GM21367 (cell line): Measurements from ENCODE around the gene ATP6V1F.
"Not testable (repeated sequence)": the region's sequence is repeated elsewhere in the genome, so short reads cannot be mapped to it uniquely, and the experiment has no call there.

Experiments used
- ATAC-seq: cut with Tn5 transposase; IDR thresholded peaks from one replicate; pipeline ENCODE4 v1.9.1; 2021; ENCODE audit not compliant: unreplicated experiment

The ATP6V1F gene

DNA sequence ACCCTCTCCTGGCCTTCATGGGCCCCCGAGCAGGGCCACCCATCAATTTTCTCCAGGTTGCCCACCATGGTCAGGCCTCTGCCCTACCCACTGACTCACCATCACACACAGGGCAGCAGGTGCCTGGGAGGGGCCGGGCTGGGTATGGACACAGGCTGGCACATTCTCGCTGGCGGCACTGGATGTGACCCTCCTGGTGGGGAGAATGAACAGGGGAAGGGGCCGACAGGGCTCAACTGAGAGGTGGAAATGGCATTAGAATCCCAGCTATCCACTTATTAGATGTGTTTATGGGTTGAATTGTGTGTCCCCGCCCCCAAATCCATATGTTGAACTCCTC lies 31.4 kb downstream of the ATP6V1F start:
- no peak for ATAC-seq

DNA sequence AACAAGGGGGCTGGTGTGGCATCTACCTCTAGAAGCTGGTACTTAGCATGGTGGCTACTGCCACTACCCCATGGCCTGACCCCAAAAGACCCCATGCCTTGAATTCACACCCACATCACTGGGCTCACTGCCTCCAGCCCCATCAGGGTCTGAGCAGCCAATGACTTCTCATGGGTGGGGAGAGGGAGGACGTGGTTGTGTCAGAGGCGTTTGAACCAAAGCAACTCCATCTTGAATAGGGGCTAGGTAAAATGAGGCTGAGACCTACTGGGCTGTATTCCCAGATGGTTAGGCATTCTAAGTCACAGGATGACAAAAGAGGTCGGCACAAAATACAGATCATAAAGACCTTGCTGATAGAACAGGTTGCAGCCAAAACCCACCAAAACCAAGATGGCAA lies 32.7 kb downstream of the ATP6V1F start:
- ATAC-seq, result no peak

DNA sequence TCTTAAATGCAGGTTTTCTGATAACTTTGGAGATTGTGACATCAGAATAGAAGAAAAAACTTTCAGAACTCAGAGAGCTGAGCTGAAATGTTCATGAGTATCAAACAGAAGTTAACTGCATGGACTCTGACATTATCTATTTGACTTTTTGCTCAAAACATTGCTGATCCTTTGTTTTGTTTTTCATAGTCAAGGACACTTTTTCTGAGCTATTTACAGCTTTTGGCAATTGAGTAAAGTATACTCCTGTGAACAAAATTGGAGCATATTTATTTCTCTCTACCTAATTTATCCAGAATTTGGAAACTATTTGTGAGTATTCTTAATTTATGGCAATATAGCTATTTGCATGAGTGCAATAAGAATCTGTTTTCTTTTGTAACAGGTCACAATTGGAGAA lies 36.7 kb downstream of the ATP6V1F start:
- no peak for ATAC-seq

DNA sequence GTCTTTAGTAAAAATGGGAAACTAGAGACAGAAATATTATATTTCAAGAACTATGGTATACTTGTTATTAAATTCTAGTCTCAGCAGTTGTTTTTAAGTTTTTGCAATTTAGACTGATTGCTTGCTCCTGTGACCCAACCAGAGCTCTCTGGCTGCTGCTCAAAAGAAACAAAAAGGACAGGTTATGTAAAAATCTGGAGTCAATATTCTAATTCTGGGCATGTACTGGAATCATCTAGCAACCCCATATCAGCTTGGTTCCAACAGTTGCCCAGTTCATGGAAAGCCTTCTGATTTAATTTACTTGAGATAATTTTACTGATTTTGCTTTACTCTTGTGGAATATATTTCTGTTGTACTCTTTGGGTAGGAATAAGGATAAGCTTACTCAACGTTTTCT lies 37.6 kb downstream of the ATP6V1F start:
- ATAC-seq, result no peak

DNA sequence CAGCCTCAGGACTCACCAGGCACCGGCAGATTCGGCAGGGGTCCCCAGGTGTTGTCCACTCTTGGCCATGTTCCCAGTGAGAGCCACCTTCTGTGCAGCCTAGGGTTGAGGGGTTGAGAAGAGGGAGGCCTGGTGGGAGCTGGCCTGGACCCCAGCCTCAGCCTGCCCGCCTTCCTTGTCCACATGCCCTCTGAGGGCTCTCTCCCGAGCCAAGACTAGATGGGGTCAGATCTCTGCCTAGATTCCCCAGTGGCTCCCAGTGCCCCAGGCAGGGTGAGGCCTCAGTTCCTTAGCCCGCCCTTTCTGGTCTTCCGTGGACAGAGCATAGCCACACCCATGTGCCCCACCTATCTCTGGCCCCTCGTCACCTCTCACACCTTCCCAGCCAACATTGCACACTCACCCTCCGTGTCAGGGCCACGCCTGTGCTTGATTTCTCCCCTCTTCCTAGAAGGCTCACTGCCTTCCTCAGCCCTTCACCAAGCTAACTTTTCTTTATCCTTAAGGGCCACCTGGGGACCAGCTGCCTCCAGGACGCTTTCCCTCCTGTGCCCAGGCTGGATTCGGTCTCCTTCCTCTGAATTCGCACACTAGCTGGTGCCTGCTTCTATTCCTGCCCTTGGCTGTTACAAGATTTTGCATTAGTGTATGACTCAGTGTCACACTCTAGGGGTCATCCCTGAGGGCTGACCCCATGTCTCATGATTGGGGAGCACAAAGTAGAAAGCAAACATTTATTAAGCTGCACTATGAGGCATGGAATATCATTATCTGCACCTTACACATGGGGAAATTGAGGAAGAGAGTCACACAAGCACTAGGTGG lies 40.3 kb downstream of the ATP6V1F start:
- no peak for ATAC-seq

DNA sequence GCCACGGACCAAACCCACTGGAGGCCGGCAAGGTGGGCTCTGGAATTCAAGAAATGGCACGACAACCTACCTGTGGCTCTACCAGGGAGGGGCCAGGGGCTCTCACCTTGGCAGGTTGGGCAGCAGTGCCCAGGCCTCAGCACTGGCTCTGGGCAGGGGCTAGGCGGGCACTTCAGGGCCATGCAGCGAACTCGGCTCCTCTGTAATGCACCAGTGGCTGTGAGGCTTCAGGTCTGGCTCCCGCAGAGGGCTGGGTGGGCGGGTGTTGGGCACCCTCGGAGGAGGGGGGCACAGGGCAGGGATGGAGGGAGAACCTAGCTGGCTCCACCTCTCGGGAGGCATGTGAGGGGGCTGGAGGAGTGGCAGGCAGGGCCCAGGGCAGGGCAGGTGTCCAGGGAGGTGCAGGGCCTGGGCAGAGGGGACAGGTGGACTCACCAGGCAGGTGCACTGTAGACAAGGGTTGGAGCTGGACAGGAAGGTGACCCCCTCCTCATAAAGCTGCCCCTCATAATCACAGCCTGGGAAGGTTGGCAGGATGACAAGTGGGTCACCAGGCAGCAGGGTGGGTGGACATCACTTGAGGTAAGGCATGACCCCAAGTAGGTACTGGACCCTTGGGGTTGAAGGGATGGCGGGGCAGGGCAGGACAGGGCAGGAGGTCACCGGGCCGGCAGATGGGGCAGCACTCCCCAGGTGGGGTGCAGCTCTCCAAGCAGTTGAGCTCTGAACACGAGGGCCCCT lies 41.1 kb downstream of the ATP6V1F start:
- ATAC-seq, result no peak

DNA sequence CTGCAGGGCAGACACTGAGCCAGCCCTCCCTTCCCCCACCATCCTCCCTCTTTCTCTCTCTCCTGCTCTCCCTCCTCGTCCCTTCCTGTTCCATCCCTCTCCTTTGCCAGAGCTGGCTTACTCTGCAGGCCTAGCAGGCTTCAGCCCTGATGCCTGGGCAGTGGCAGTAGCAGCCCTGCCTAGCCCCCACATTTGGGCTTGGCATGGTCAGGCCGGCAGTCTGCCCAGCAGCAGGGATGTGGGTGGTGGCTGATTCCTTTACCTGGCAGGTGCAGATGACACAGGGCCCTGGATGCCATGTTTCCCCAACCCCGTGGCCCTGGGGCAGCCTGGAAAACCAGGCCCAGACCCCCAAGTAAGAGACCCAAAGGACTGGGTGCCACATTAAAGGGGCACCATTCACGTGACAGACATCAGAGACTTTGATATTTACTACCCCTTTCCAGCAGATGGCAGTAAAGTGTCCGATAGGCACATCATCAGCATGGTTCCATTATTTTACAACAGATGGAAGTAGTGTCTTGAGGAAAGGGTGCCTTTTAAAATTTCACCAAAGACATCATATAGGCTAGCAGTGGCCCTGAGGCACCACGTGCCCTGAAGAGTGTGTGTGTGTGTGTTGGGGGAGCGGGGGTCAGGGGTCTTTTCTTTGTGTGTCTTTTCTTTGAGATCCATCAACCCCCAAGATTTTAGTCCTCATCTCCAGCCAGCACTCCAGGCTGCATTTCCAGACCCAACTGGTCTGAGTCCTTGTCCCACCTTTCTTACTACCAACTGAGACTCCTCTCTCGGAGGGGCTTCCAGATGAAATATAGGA lies 41.9 kb downstream of the ATP6V1F start:
- no peak for ATAC-seq

DNA sequence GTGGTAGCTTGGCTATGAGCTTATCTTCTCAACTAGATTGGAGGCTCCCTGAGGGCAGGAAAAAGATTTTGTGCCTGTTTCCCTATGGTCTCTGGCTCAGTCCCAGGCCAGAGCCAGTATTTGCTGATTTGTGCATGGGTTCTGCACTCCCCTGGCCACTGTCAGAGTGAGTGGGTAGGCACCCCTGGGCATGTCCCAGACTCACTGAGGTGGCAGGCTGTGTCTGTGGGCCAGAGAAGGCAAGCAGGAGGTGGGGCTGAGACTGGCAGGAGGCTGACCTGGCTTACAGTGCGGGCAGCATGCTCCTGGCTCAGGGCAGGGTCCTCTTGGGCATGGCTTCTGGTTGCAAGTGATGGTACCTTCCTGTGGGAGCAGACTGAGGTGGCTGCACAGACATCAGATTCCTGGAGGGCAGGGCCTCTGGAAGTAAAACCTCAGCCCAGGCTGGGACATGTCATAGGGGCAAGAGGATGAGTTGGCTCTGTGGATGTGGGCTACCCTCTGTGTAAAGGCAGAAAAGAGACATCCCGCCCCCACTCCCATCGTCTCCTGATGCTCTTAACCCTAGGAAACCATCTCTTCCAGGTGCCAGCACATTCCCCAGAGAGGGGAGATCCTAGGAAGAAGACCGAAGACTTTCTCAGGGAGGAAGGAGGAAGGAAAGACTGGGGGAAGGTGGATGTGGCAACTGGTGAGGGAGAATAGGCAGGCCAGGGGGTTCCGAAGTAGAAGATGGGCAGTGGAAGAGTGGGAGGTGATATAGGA lies 43.5 kb downstream of the ATP6V1F start:
- ATAC-seq, result no peak

DNA sequence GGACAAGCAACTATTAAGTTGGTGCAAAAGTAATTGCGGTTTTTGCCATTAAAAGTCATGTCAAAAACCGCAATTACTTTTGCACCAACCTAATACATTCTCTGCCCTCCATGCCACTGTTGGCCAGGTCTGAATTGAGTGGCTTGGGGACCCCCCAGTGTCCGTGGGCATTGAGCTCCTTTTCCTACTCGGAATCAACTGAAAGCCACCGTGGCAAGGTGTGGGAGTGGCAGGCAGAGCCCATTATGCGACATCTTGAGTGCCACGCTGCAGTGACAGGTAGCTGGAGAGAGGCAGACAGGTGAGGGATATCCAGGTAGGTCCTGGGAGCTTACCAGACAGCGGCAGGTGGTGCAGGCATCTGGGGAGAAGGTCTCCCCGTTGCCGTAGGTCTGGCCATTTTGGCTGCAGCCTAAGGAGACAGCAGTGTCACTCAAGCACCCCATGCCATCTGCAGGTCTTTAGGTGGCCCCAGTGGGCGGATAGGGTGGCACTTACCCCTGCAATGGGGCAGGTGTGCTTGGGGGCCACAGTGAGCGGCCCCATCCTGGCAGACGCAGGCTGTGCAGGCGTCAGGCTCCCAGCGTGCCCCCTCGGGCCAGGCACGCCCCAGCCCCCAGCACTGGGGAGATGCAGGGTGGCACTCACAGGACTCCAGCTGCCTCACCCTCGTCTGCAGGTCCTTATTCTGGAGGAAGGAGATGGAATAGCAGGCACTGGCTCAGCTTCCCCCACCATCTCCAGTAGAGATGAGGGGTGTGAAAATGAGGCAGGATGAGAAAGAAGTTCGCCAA lies 44.3 kb downstream of the ATP6V1F start:
- ATAC-seq, result no peak

DNA sequence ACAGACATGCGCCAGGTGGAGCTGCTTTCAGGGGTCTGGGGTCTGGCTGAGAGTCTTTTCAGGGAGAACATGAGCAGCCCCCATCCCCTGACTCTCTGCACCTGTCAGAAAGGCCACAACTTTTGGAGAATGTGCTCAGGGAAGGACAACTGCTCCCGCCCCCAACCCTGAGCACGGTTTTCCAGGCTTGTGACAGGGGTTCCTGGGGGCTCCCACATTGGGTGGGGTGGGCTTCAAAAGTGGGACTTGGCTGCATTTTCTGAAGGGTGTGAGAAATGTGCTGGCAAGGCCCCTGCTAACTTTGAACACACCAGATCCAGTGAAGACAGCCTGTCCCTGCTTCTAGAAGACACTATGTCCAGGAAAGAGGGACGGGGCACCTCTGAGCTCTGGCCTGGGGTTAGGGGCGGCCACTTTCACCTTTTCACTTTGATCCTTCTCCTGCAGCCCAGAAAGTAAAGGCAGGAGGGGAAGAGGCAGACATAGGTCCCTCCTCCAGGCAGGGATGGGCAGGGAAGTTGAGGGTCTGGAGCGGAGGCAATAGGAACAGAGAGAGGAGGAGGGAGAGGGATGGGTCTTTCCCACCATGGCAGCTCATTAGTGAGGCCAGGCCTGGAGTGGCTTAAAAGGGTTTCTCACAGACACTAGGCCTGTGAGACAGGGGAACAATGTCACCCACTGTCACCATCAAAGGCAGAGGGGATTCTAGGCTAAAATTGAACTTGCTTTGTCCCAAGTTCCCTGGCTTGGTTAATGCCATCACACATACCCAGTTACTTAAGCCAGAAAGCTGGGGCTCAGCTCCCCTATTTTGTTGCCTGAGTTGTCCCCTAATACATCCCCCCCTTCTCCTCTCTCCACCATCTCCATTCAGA lies 46.3 kb downstream of the ATP6V1F start:
- ATAC-seq, result no peak

DNA sequence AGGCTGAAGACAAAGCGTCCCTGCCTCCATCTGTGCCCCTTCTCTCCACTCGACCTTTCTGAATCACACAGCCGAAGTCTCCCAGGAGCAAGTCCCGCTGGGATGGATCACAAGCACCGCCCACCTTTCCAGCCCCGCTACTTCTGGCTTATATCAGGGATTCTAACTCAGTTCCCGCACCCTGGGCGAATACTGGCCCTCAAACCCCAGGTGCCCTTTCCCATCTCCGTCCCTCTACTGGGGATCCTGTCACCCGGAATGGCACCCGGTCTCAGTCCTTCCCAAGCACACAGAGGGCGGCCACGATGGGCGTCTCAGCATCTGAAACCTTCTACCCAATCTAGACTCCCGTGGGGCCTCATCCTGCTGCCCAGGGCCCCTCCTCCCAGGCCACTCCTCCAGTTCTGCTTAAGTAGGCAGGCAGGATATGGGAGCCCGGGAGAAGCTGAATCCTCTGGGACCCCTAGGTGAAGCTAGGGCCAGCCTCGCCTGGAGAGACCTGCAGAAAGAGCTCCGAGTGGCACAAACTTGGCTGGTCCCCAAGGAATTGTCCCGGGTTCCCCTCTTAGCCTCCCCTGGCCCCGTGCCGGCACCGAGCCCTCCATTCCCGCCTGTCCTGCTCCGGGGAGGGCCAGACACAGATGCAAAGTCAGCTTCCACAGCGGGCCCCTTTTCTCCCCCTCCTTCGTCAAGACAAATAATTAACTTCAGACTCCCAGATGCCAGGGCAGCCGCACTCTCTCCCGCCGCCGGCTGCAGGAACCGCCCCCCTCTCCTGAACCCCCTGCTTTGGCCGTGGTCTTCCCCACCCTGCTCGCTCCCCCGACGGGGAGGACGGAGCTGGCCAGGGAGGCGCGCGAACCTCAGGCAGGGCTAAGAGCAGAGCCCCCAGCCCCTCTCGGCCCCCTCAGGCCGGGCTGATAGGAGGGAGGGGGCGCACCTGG lies 47.2 kb downstream of the ATP6V1F start:
- ATAC-seq, result no peak

DNA sequence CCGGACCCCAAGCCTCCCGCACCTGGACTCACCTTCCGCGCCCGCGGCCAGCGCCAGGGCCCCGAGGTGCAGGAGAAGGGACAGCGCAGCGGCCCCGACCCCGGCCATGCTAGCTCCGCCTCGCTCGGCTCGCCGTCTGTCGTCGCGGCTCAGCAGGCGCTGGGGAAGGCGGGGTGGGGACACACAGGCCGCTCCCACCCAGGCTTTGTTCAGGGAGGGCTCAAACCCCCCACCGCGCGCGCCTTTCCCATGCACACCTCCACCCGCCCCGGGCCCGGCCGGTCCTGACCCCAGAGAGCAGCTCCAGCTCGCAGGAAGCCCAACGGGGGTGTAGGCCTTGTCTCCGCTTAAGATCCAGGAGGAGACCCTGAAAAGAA lies 47.9 kb downstream of the ATP6V1F start, which contains the start of gene KCP:
Gene KCP (minus strand): TSS at position 141 of the 377 bp plus-strand sequence. CDS start 33 bp downstream, at position 108.
- no peak for ATAC-seq

DNA sequence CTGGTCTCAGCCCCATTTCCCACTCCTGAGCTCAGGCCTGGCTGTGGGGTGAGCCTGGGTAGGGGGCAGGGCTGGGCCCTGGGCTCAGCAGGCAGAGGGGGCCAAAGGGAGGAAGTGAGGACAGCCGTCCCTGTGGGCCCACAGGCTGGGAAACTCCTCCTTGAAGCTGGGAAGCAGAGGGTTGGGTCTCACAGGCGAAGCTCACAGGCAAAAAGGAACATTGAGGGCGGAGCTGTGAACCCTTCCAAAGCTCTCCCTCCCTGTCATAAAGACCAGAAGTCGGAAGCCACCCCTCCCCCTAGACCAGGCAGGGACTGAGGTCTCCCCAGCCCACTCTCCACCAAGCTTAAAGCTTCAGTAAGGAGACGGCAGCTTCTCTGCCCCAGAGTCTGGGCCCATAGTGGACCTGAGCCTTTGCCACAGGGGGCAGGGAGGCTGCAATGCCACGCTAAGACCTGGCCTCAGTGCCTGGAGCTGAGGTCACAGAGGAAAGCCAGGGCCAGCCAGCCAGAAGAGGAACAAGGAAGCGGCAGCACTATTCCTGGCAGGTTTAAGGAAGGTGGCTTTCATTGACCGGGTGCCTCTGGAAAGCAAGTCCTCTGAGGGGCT lies 48.9 kb downstream of the ATP6V1F start:
- no peak for ATAC-seq

DNA sequence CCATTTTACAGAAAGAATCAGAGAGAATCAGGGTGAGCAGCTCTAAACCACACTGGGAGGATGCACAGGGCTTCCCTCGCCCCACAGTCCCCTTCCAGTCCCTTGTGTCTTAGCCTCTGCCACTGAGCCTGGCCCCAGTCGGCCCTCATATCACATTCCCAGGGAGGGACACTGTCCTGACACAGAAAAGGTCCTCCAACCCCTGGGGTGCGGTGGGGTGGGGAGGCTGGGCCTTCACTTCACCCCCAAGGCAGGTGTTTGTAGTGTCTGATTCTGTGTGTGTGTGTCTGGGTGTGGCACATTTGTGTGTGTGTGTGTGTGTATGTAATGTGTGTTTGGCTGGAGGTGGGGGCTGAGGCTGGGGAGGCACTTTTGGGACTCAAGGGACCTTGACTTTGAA lies 49.6 kb downstream of the ATP6V1F start:
- no peak for ATAC-seq

DNA sequence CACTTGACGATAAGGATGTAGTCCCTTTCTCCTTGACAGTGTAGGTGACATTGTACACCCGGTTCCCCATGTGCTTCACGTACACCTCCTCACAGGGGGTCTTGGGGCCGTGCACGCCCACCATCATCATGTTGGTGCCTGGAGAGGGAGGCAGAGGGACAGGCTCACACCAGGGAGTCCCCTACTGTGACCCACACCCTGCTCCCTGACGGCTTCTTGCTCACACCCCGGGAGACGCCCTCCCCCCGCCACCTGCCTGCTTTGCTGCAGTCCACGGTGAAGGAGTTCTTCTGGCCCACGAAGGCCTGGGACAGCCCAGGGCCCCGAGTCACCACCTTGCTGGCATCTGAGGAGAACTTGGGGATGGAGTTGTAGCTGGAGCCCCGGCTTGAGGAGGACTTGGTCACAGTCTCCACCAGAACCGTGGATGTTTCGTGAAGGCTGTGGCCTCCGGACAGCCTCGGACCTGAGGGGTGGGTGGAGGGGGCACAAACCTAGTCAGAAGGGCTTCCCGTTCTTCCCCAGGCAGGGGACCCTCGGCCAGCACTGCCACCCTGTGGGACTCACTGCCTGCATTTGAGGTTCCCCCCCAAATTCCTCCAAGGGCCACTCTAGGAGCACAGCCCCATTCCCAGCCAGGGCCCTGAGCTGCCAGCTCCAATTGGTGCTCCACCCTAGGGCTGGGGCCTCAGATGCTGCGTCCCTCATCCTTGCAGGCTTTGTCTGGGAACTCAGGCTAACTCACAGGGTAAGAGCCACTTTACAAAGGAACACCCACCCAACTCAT lies 50.2 kb downstream of the ATP6V1F start:
- not testable (repeated sequence) for ATAC-seq

DNA sequence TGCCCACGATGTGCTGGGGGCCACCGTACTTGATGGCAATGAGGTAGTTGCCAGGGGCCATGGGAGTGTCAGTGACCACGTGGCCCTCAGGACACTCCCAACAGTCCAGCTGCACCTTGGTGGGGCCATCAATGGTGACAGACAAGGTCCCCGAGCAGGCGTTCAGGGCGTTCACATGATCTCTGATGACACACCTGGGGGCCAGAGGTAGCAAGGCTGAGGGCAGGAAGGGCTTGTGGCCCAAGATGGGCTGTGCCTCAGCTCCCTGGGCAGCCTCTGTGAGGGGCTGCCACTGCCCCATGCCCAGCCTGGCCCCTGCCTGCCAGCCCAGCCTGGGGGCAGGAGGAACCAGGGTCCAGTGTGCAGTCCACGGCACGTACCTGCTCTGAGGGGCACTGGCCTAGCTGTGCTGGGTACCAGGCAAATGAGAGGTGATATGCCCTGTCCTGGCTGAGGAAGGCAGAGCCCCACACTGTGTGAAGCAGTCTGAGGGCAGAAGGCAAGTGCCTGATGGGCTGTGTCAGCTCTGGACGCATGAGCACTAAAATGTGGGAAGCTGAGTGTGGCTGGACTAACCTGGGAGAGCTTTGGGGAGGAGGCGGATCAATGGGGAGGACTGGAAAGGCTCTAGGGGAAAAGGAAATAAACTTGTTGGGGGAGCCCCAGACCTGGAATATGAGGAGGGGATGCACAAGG lies 51.4 kb downstream of the ATP6V1F start:
- no peak for ATAC-seq
